Testis (tissue), 2 donors: ENCODE results near the gene MAP3K9.

Source experiments
- CTCF ChIP-seq, 3 experiments: fragments of 450-650 bp in 2 of 3; fragments of 200-600 bp in 1 of 3; sonication (generic) in 1 of 3; IDR thresholded peaks; one replicate each; pipeline ENCODE4 v1.5.1; 2016 to 2019; ENCODE audit warnings: antibody characterized with exemption in 3 of 3, mild to moderate bottlenecking in 2 of 3, moderate library complexity in 1 of 3
- POLR2A ChIP-seq: fragments of 450-650 bp; IDR thresholded peaks from one replicate; pipeline ENCODE4 v1.6.1; 2017; ENCODE audit warnings: antibody characterized with exemption, mild to moderate bottlenecking, moderate library complexity

GRCh38 chr14:70792939-70793338 lies 16.4 kb downstream of the MAP3K9 start:
- TF ChIP-seq CTCF (IDR thresholded peaks at IDR 0.05) (no peak), POLR2A (no peak)
